Liver (tissue), 9 donors: ENCODE results near the gene NOG. TPM values are rescaled to one million over a fixed set of nuclear protein-coding genes. Genes with fewer than 3 reads are reported as not detected.

Experiments used
- DNase-seq: peaks from one replicate; pipeline ENCODE4 v3.0.0-alpha.2; 2017; ENCODE audit warnings: low spot score
- H3K27ac ChIP-seq, 2 donors: one replicate each; pipeline ENCODE4 v1.7.0; 2013; ENCODE audit warnings: inconsistent platforms in 2 of 2, low read length in 2 of 2, control low read depth in 1 of 2, low read depth in 1 of 2, mild to moderate bottlenecking in 1 of 2
- H3K27me3 ChIP-seq, 4 donors: one replicate each; pipeline versions ENCODE4 v1.6.1 to v1.7.0; 2013; ENCODE audit warnings: low read length in 3 of 4, inconsistent platforms in 1 of 4, mild to moderate bottlenecking in 1 of 4, moderate library complexity in 1 of 4; ENCODE audit not compliant: control insufficient read depth in 4 of 4, insufficient read depth in 4 of 4
- H3K36me3 ChIP-seq, 4 donors: one replicate each; pipeline versions ENCODE4 v1.6.1 to v1.7.0; 2013; ENCODE audit warnings: low read length in 3 of 4, mild to moderate bottlenecking in 3 of 4, low read depth in 1 of 4, moderate library complexity in 1 of 4; ENCODE audit not compliant: control insufficient read depth in 4 of 4, insufficient read depth in 3 of 4
- H3K4me1 ChIP-seq, 4 donors: one replicate each; pipeline versions ENCODE4 v1.6.1 to v1.7.0; 2013; ENCODE audit warnings: low read length in 3 of 4, mild to moderate bottlenecking in 3 of 4, moderate library complexity in 1 of 4; ENCODE audit not compliant: control insufficient read depth in 4 of 4, insufficient read depth in 4 of 4
- H3K4me3 ChIP-seq, 3 donors: one replicate each; pipeline versions ENCODE4 v1.6.1 to v1.7.0; 2013; ENCODE audit warnings: low read length in 3 of 3, control low read depth in 1 of 3, low read depth in 1 of 3, mild to moderate bottlenecking in 1 of 3
- H3K9ac ChIP-seq, 2 donors: one replicate each; pipeline ENCODE4 v1.7.0; 2013; ENCODE audit warnings: low read length in 2 of 2, mild to moderate bottlenecking in 2 of 2, moderate library complexity in 2 of 2, control low read depth in 1 of 2, low read depth in 1 of 2
- H3K9me3 ChIP-seq, 4 donors: one replicate each; pipeline versions ENCODE4 v1.6.1 to v1.7.0; 2013; ENCODE audit warnings: low read length in 3 of 4; ENCODE audit not compliant: control insufficient read depth in 4 of 4
- CTCF ChIP-seq: fragments of 150-350 bp; IDR thresholded peaks from 2 replicates; pipeline ENCODE4 v1.5.1; 2017; ENCODE audit warnings: improper control_type of control experiment, low read depth, low read length; ENCODE audit not compliant: missing input control
- FOXA1 ChIP-seq: IDR thresholded peaks from 2 replicates; pipeline ENCODE4 v1.6.1; 2016; ENCODE audit warnings: antibody characterized with exemption
- FOXA2 ChIP-seq: IDR thresholded peaks from 2 replicates; pipeline ENCODE4 v1.6.1; 2016; ENCODE audit warnings: antibody characterized with exemption
- GABPA ChIP-seq, 2 donors: IDR thresholded peaks in 1 of 2; conservative IDR thresholded peaks in 1 of 2; 2 replicates each; pipeline ENCODE4 v1.6.1; 2016; ENCODE audit warnings: antibody characterized with exemption in 2 of 2, mild to moderate bottlenecking in 1 of 2, moderate library complexity in 1 of 2
- HNF4G ChIP-seq: IDR thresholded peaks from 2 replicates; pipeline ENCODE4 v1.6.1; 2016; ENCODE audit warnings: antibody characterized with exemption
- MAX ChIP-seq: IDR thresholded peaks from 2 replicates; pipeline ENCODE4 v1.6.1; 2016; ENCODE audit warnings: antibody characterized with exemption
- RAD21 ChIP-seq, 2 donors: IDR thresholded peaks; 2 replicates each; pipeline ENCODE4 v1.6.1; 2016; ENCODE audit warnings: antibody characterized with exemption in 2 of 2, mild to moderate bottlenecking in 2 of 2
- REST ChIP-seq: IDR thresholded peaks from 2 replicates; pipeline ENCODE4 v1.6.1; 2016; ENCODE audit warnings: antibody characterized with exemption, mild to moderate bottlenecking
- RXRA ChIP-seq, 2 donors: IDR thresholded peaks; 2 replicates each; pipeline ENCODE4 v1.6.1; 2017 to 2018; ENCODE audit warnings: antibody characterized with exemption in 2 of 2, mild to moderate bottlenecking in 1 of 2
- SP1 ChIP-seq: IDR thresholded peaks from 2 replicates; pipeline ENCODE4 v1.6.1; 2018; ENCODE audit warnings: antibody characterized with exemption, mild to moderate bottlenecking
- TAF1 ChIP-seq: conservative IDR thresholded peaks from 2 replicates; pipeline ENCODE4 v1.6.1; 2016; ENCODE audit warnings: antibody characterized with exemption, mild to moderate bottlenecking
- ZBTB33 ChIP-seq: IDR thresholded peaks from 2 replicates; pipeline ENCODE4 v1.6.1; 2016; ENCODE audit warnings: antibody characterized with exemption
- WGBS: extraction: QIAGEN DNeasy Blood & Tissue Kit; methylation state at CpG from one replicate; pipeline ENCODE4 v1.1.7; 2013; 5-methylcytosine and 5-hydroxymethylcytosine counted together
- polyA plus RNA-seq, 2 donors: library from polyadenylated mRNA; stranded (reverse) in 1 of 2; unstranded in 1 of 2; fragments of 200-250 nt in 1 of 2; fragments of >200 nt in 1 of 2; fragmentation: Nextera tagmentation in 1 of 2; extraction: Ambion mirVana in 1 of 2; gene quantifications; one replicate each; pipeline versions ENCODE4 v1.2.1 to v1.2.3, GENCODE V29; 2013 to 2015
- total RNA-seq, 2 donors: library from RNA; depleted of rRNA; stranded (reverse); fragments of >200 nt; gene quantifications; one replicate each; pipeline ENCODE4 v1.2.3, GENCODE V29; 2014
- donor health status: healthy.
- donor health status: healthy.
- donor health status: healthy.
- donor health status: healthy.
- donor health status: healthy.

Gene NOG
- total and polyA plus RNA-seq, 4 donors = 0.37 TPM; not detected in 3

GRCh38 chr17:56629531-56630075 lies 36.1 kb downstream of the NOG start:
- H3K9me3 ChIP-seq = no peaks in the 10 kb centered on the region
- H3K4me3 ChIP-seq = no peak overlapping the region
- H3K27me3 ChIP-seq = peaks cover 0 to 14% (median 0%) of the 10 kb centered on the region in 4 donors
- no peak overlapping the region for H3K27ac ChIP-seq
- no peaks in the 10 kb centered on the region for H3K36me3 ChIP-seq
- no peak for DNase-seq
- H3K9ac ChIP-seq = no peak overlapping the region
- 33% methylated on average over 7 of the region's 7 CpGs for WGBS
- TF ChIP-seq RXRA (IDR thresholded peaks at IDR 0.05) (no peak), CTCF (no peak), ZBTB33 (no peak), FOXA1 (no peak), TAF1 (no peak), SP1 (no peak), GABPA (IDR thresholded peaks at IDR 0.05 in 1 of 2, conservative IDR thresholded peaks at IDR 0.05 in 1 of 2) (no peak), HNF4G (no peak), RAD21 (IDR thresholded peaks at IDR 0.05) (no peak)
- no peaks in the 10 kb centered on the region for H3K4me1 ChIP-seq

GRCh38 chr17:56630202-56630601 lies 36.7 kb downstream of the NOG start:
- DNase-seq = no peak
- no peak overlapping the region for H3K27ac ChIP-seq
- 69% methylated on average over 4 of the region's 4 CpGs for WGBS
- no peaks in the 10 kb centered on the region for H3K4me1 ChIP-seq
- H3K9ac ChIP-seq = no peak overlapping the region
- H3K4me3 ChIP-seq = no peak overlapping the region
- no peak for TF ChIP-seq TAF1
- TF ChIP-seq FOXA2 = no peak
- TF ChIP-seq SP1 = no peak
- no peak for TF ChIP-seq ZBTB33
- no peak for TF ChIP-seq RAD21 (IDR thresholded peaks at IDR 0.05)
- no peaks in the 10 kb centered on the region for H3K36me3 ChIP-seq
- no peaks in the 10 kb centered on the region for H3K9me3 ChIP-seq
- peaks cover 0 to 14% (median 0%) of the 10 kb centered on the region in 4 donors for H3K27me3 ChIP-seq

GRCh38 chr17:56633681-56634080 lies 40.2 kb downstream of the NOG start:
- Histone ChIP-seq H3K36me3 (no peaks in the 10 kb centered on the region), H3K4me1 (no peaks in the 10 kb centered on the region), H3K9ac (no peak overlapping the region), H3K27me3 (peaks cover 0 to 15% (median 0%) of the 10 kb centered on the region in 4 donors), H3K9me3 (no peaks in the 10 kb centered on the region), H3K4me3 (no peak overlapping the region), H3K27ac (no peak overlapping the region)
- TF ChIP-seq SP1 (no peak), REST (no peak), MAX (no peak), TAF1 (no peak), RXRA (IDR thresholded peaks at IDR 0.05) (no peak)
- DNase-seq = no peak
- WGBS = 76% methylated on average over 4 of the region's 4 CpGs
